RWPE2 (cell line): Measurements from ENCODE around the gene PRKCE.

Experiments used
- ATAC-seq: fragments of 200-7000 bp; cut with Tn5 transposase; 3 replicates; pipeline ENCODE4 v1.9.1; 2021; ENCODE audit warnings: low read depth
- DNase-seq: peaks from one replicate; pipeline ENCODE4 v3.0.0-alpha.2; 2020; ENCODE audit warnings: low spot score
- H3K27ac ChIP-seq: fragments of 450-650 bp; 2 replicates; pipeline ENCODE4 v1.5.1; 2017; ENCODE audit warnings: mild to moderate bottlenecking; ENCODE audit not compliant: poor library complexity, severe bottlenecking
- H3K27me3 ChIP-seq: fragments of 250-450 bp; sonication (Bioruptor Pico); 2 replicates; pipeline ENCODE4 v1.5.1; 2021; ENCODE audit warnings: mild to moderate bottlenecking, moderate library complexity; ENCODE audit not compliant: insufficient read depth, poor library complexity, severe bottlenecking
- H3K36me3 ChIP-seq: fragments of 250-450 bp; sonication (Bioruptor Pico); 2 replicates; pipeline ENCODE4 v1.5.1; 2020; ENCODE audit warnings: low read depth, mild to moderate bottlenecking, moderate library complexity
- H3K4me1 ChIP-seq: fragments of 250-450 bp; sonication (Bioruptor Pico); 2 replicates; pipeline ENCODE4 v1.5.1; 2021; ENCODE audit warnings: mild to moderate bottlenecking, moderate library complexity; ENCODE audit not compliant: insufficient read depth, poor library complexity, severe bottlenecking
- H3K4me3 ChIP-seq: fragments of 250-450 bp; sonication (Bioruptor Pico); 2 replicates; pipeline ENCODE4 v1.5.1; 2021; ENCODE audit warnings: mild to moderate bottlenecking, moderate library complexity; ENCODE audit not compliant: severe bottlenecking
- H3K9me3 ChIP-seq: fragments of 250-450 bp; sonication (Bioruptor Pico); 2 replicates; pipeline ENCODE4 v1.5.1; 2021; ENCODE audit warnings: mild to moderate bottlenecking, moderate library complexity; ENCODE audit not compliant: severe bottlenecking
- TF ChIP-seq, protein P1 (sequence below): fragments of 450-650 bp; IDR thresholded peaks from one replicate; pipeline ENCODE4 v1.5.1; 2017; ENCODE audit warnings: mild to moderate bottlenecking, moderate library complexity; ENCODE audit not compliant: poor library complexity, severe bottlenecking

The PRKCE gene

DNA sequence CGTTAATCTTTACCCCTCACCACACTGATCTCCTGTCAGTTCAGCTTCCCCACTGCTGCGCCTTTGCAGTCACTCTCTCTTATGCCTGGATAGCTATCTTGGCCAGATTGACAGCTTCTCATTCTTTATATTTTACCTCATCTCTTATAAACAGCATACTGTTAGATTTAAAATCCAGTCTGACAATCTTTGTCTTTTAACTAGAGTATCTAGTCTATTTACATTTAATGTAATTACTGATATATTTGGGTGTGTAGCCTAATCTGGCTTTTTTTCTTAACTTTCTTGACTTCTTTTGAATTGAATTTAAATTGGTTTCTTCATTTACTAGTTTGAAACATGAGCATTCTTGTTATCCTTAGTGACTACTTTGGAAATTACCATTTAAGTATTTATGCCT lies 225.1 kb downstream of the PRKCE start:
- TF ChIP-seq, protein P1, sequence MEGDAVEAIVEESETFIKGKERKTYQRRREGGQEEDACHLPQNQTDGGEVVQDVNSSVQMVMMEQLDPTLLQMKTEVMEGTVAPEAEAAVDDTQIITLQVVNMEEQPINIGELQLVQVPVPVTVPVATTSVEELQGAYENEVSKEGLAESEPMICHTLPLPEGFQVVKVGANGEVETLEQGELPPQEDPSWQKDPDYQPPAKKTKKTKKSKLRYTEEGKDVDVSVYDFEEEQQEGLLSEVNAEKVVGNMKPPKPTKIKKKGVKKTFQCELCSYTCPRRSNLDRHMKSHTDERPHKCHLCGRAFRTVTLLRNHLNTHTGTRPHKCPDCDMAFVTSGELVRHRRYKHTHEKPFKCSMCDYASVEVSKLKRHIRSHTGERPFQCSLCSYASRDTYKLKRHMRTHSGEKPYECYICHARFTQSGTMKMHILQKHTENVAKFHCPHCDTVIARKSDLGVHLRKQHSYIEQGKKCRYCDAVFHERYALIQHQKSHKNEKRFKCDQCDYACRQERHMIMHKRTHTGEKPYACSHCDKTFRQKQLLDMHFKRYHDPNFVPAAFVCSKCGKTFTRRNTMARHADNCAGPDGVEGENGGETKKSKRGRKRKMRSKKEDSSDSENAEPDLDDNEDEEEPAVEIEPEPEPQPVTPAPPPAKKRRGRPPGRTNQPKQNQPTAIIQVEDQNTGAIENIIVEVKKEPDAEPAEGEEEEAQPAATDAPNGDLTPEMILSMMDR: no peak
- Histone ChIP-seq H3K27ac (no peak overlapping the region), H3K27me3 (no peaks in the 10 kb centered on the region), H3K9me3 (peaks cover 4% of the 10 kb centered on the region), H3K36me3 (no peaks in the 10 kb centered on the region), H3K4me1 (no peaks in the 10 kb centered on the region), H3K4me3 (no peak overlapping the region)
- DNase-seq (no peak), ATAC-seq (no peak)

DNA sequence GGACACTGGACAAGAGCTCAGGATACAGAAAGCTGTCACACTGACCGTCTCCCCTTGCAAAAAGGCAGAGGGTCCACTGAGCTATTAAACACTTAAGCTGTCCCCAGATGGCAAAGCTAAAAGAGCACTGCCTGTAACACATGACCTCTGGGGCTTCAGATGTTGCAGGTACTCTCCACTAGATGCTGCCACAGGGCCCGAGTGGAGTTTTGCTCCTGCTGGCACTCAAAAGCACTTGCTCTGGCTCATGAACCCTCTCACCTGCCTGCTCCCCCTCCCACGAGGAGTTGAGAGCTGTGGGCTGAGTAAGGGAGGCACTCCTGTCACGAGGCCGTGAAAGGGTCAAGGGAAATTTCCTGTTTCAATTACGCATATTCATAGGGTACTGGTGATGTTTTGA lies 227.9 kb downstream of the PRKCE start:
- Histone ChIP-seq H3K36me3 (no peaks in the 10 kb centered on the region), H3K27ac (no peak overlapping the region), H3K9me3 (peaks cover 4% of the 10 kb centered on the region), H3K4me1 (no peaks in the 10 kb centered on the region), H3K4me3 (no peak overlapping the region), H3K27me3 (no peaks in the 10 kb centered on the region)
- TF ChIP-seq, protein P1: no peak
- DNase-seq (no peak), ATAC-seq (no peak)

DNA sequence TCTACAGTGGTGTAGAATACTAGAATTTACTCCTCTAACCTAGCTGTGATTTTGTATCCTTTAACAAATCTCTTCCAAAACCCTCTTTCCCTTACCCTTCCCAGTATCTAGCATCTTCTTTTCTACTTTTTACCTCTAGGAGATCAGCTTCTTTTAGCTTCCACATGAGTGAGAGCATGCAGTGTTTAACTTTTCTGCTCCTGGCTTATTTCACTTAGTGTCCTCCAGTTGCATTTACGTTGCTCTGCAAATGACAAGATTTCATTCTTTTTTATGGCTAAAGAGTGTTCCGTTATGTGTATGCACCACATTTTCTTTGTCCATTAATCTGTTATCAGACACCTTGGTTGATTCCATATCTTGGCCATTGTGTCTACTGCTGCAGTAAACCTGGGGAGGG lies 228.5 kb downstream of the PRKCE start:
- no peaks in the 10 kb centered on the region for H3K36me3 ChIP-seq
- H3K27me3 ChIP-seq: no peaks in the 10 kb centered on the region
- TF ChIP-seq, protein P1: no peak
- no peaks in the 10 kb centered on the region for H3K4me1 ChIP-seq
- no peak overlapping the region for H3K27ac ChIP-seq
- peaks cover 4% of the 10 kb centered on the region for H3K9me3 ChIP-seq
- ATAC-seq (no peak), DNase-seq (no peak)
- no peak overlapping the region for H3K4me3 ChIP-seq

DNA sequence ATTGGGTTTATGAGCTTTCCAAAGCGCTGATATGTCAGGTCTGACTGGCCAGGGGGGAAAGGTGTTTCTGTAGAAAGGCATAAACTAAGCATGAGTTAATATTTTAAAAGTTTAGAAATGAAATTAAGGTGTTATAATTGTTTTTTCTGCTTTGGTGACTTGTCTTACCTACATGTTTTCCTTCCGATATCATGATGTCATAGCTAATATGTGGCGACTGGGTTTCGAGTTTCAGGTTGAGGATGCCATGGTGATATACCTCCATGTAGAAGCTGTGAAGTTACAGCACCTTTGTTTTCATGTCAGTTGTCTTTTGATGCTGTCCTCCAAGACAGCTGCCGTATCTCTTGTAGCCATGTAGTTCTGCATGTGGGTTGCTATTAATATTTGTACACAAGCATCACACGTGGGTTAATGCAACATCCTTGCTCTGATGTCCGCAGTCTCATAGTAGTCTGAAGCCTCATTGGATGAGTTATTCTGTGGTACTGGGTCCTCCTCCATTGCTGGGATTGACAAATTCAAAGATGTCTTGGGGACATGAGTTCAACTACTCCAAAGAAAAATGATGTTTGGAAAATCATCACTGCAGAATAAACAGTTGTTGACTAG lies 230.6 kb downstream of the PRKCE start:
- DNase-seq (no peak), ATAC-seq (no peak)
- Histone ChIP-seq H3K4me3 (no peak overlapping the region), H3K9me3 (no peaks in the 10 kb centered on the region), H3K36me3 (no peaks in the 10 kb centered on the region), H3K27me3 (no peaks in the 10 kb centered on the region), H3K4me1 (no peaks in the 10 kb centered on the region), H3K27ac (no peak overlapping the region)
- TF ChIP-seq, protein P1: no peak
